ENCODE data around the gene GAGE12D. TPM values are rescaled to one million over a fixed set of nuclear protein-coding genes. Genes with fewer than 3 reads are reported as not detected.
"Not testable (repeated sequence)": the region's sequence is repeated elsewhere in the genome, so short reads cannot be mapped to it uniquely, and the experiment has no call there.

The GAGE12D gene
- total and polyA plus RNA-seq, 7 experiments from 2014 or later: not detected

GRCh38 chrX:49579649-49580048 is 38.1 kb downstream of the GAGE12D start, which contains the start of gene GAGE12H:
Gene GAGE12H (plus strand): TSS chrX:49579949. CDS start chrX:49581104, 1,155 bp downstream.
- H3K4me1 Mint-ChIP-seq; H3K36me3 ChIP-seq (ENCODE audit: control insufficient read depth in 2 of 3, insufficient read depth in 3 of 3, low read length in 3 of 3); CTCF ChIA-PET; H3K4me1 ChIP-seq (ENCODE audit: control insufficient read depth in 2 of 2, insufficient read depth in 2 of 2, low read length in 2 of 2); H3K36me3 Mint-ChIP-seq; H3K9me3 Mint-ChIP-seq; H3K4me3 ChIP-seq (ENCODE audit: low read length); DNase-seq; POLR2A ChIA-PET; H3K4me3 Mint-ChIP-seq; H3K27ac Mint-ChIP-seq; intact Hi-C loops (cut with micrococcal nuclease); H3K27ac ChIP-seq (ENCODE audit: low read depth, low read length); ATAC-seq; H3K27me3 Mint-ChIP-seq; H3K9me3 ChIP-seq (ENCODE audit: control insufficient read depth in 2 of 3, low read length in 3 of 3); H3K27me3 ChIP-seq (ENCODE audit: control insufficient read depth in 2 of 2, insufficient read depth in 2 of 2, low read length in 2 of 2): not testable (repeated sequence)

GRCh38 chrX:49589196-49589595 is 47.7 kb downstream of the GAGE12D start, which contains the start of gene GAGE2A:
Gene GAGE2A (plus strand): TSS chrX:49589496. CDS start chrX:49590651, 1,155 bp downstream.
- intact Hi-C loops (cut with micrococcal nuclease); H3K4me3 Mint-ChIP-seq; H3K9me3 ChIP-seq (ENCODE audit: control insufficient read depth in 2 of 3, low read length in 3 of 3); H3K36me3 ChIP-seq (ENCODE audit: control insufficient read depth in 2 of 3, insufficient read depth in 3 of 3, low read length in 3 of 3); H3K36me3 Mint-ChIP-seq; H3K27ac ChIP-seq (ENCODE audit: low read depth, low read length); CTCF ChIA-PET; POLR2A ChIA-PET; H3K4me3 ChIP-seq (ENCODE audit: low read length); ATAC-seq; H3K9me3 Mint-ChIP-seq; DNase-seq; H3K4me1 Mint-ChIP-seq; H3K27ac Mint-ChIP-seq; H3K27me3 ChIP-seq (ENCODE audit: control insufficient read depth in 2 of 2, insufficient read depth in 2 of 2, low read length in 2 of 2); H3K4me1 ChIP-seq (ENCODE audit: control insufficient read depth in 2 of 2, insufficient read depth in 2 of 2, low read length in 2 of 2); H3K27me3 Mint-ChIP-seq: not testable (repeated sequence)

DNA sequence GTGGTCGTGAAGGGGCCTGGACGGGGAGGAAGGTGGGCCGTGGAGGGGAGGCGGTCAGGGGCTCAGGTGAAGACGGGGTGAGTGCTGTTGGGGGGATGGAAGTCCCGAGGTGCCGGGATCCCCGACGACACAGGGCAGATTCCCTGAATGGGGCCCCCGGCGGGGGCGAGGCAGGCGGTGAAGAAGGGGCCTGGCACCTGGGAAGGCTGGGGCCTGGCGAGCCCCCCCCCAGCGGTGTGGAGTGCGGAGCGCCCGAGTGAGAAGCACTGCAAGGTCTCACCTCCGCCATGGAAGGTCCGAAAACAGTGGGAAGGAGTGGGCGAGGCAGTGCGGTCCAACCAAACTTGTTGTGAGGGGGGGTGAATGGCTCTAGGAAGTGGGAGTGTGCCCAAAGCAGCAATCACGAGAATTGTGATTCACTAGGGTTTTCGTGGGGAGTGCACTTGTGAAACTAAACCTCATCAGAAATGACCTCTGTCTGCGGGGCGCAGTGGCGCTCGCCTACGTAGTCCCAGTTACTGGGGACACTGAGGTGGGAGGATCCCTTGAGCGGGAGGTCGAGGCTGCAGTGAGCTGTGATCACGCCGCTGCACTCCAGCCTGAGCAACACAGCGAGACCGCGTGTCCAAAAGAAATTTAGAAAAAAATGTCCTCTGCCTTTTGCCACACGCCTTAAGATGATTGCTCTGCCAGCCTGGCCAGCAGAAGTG is 48.4 kb downstream of the GAGE12D start:
- H3K27ac ChIP-seq (ENCODE audit: low read depth, low read length); H3K27me3 Mint-ChIP-seq; intact Hi-C loops (cut with micrococcal nuclease); H3K4me1 Mint-ChIP-seq; CTCF ChIA-PET; H3K36me3 Mint-ChIP-seq; H3K4me1 ChIP-seq (ENCODE audit: control insufficient read depth in 2 of 2, insufficient read depth in 2 of 2, low read length in 2 of 2); H3K27ac Mint-ChIP-seq; H3K4me3 Mint-ChIP-seq; H3K9me3 Mint-ChIP-seq; POLR2A ChIA-PET; H3K36me3 ChIP-seq (ENCODE audit: control insufficient read depth in 2 of 3, insufficient read depth in 3 of 3, low read length in 3 of 3); H3K27me3 ChIP-seq (ENCODE audit: control insufficient read depth in 2 of 2, insufficient read depth in 2 of 2, low read length in 2 of 2); H3K9me3 ChIP-seq (ENCODE audit: control insufficient read depth in 2 of 3, low read length in 3 of 3); ATAC-seq; H3K4me3 ChIP-seq (ENCODE audit: low read length): not testable (repeated sequence)
- peak in 1 of 9 donors; percentile 7 for DNase-seq

DNA sequence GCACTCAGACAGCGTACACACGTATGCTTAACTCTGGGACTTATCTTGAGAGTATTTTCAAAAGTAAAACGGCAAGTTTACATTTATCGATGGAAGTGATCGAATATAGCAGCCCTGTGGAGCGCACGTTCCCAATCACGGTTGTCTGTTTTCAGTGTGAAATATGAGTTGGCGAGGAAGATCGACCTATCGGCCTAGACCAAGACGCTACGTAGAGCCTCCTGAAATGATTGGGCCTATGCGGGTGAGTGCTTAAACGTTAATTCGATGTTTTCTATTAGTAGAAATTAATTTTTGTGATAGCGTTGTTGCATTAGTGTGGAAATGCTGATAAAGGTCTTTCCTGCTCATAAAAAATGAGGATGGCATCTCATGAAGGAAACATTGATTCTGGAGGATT is 49.0 kb downstream of the GAGE12D start:
- CTCF ChIA-PET; DNase-seq; intact Hi-C loops (cut with micrococcal nuclease): not testable (repeated sequence)

More for the DNA sequence above, 49.0 kb downstream of the GAGE12D start:
- H3K27me3 Mint-ChIP-seq; H3K27me3 ChIP-seq (ENCODE audit: control insufficient read depth in 2 of 2, insufficient read depth in 2 of 2, low read length in 2 of 2); H3K4me1 Mint-ChIP-seq; POLR2A ChIA-PET; H3K9me3 ChIP-seq (ENCODE audit: control insufficient read depth in 2 of 3, low read length in 3 of 3); H3K27ac ChIP-seq (ENCODE audit: low read depth, low read length); ATAC-seq; H3K36me3 ChIP-seq (ENCODE audit: control insufficient read depth in 2 of 3, insufficient read depth in 3 of 3, low read length in 3 of 3); H3K27ac Mint-ChIP-seq; H3K4me3 ChIP-seq (ENCODE audit: low read length); H3K4me1 ChIP-seq (ENCODE audit: control insufficient read depth in 2 of 2, insufficient read depth in 2 of 2, low read length in 2 of 2); H3K4me3 Mint-ChIP-seq; H3K9me3 Mint-ChIP-seq; H3K36me3 Mint-ChIP-seq: not testable (repeated sequence)

Other genes with a start within 250 kb of the GAGE12D start
- not detected for gene GAGE10, start 238.1 kb upstream of the GAGE12D start, total RNA-seq
- gene GAGE10, start 238.1 kb upstream of the GAGE12D start, polyA plus RNA-seq: not detected
- gene GAGE12J, start 219.7 kb upstream of the GAGE12D start, total RNA-seq: not detected
- not detected for gene GAGE12J, start 219.7 kb upstream of the GAGE12D start, polyA plus RNA-seq
- gene GAGE13, start 210.2 kb upstream of the GAGE12D start, total RNA-seq: not detected
- not detected for gene GAGE13, start 210.2 kb upstream of the GAGE12D start, polyA plus RNA-seq
- not detected for gene GAGE12C, start 9.6 kb upstream of the GAGE12D start, total RNA-seq
- gene GAGE12C, start 9.6 kb upstream of the GAGE12D start, polyA plus RNA-seq: not detected
- gene GAGE12E, start 9.6 kb downstream of the GAGE12D start, total RNA-seq: not detected
- not detected for gene GAGE12E, start 9.6 kb downstream of the GAGE12D start, polyA plus RNA-seq
- gene GAGE12F, start 19.1 kb downstream of the GAGE12D start, total RNA-seq: not detected
- gene GAGE12F, start 19.1 kb downstream of the GAGE12D start, polyA plus RNA-seq: not detected
- not detected for gene GAGE12G, start 28.7 kb downstream of the GAGE12D start, total RNA-seq
- not detected for gene GAGE12G, start 28.7 kb downstream of the GAGE12D start, polyA plus RNA-seq
- not detected for gene GAGE12H, start 38.2 kb downstream of the GAGE12D start, total RNA-seq
- not detected for gene GAGE12H, start 38.2 kb downstream of the GAGE12D start, polyA plus RNA-seq
- not detected for gene GAGE2A, start 47.8 kb downstream of the GAGE12D start, total RNA-seq
- gene GAGE2A, start 47.8 kb downstream of the GAGE12D start, polyA plus RNA-seq: not detected
- gene GAGE1, start 57.3 kb downstream of the GAGE12D start, total RNA-seq: not detected
- not detected for gene GAGE1, start 57.3 kb downstream of the GAGE12D start, polyA plus RNA-seq
- gene PAGE1, start 154.3 kb downstream of the GAGE12D start, total RNA-seq: not detected
- gene PAGE1, start 154.3 kb downstream of the GAGE12D start, polyA plus RNA-seq: not detected

Data from naive thymus-derived CD4-positive, alpha-beta T cell (primary cell).